ENCODE results near the gene NAA10. TPM values are rescaled to one million over a fixed set of nuclear protein-coding genes. Genes with fewer than 3 reads are reported as not detected.

The NAA10 gene
- total and polyA plus RNA-seq, 10 donors = 56.4 to 174 (median 87.8) TPM

GRCh38 chrX:153937056-153937455 lies 2.2 kb upstream of the NAA10 start:
- no peak overlapping the region for H3K27ac ChIP-seq
- H3K36me3 ChIP-seq = peaks cover 0 to 47% (median 6%) of the 10 kb centered on the region in 6 donors
- 84 to 97% (median 93%) methylated on average over 3 of the region's 3 CpGs for WGBS, 5 donors
- H3K9me3 ChIP-seq = no peaks in the 10 kb centered on the region
- peaks cover 0 to 9% (median 0%) of the 10 kb centered on the region in 7 donors for H3K27me3 ChIP-seq (replicated peaks in 1 of 7)
- peaks cover 5 to 52% (median 34%) of the 10 kb centered on the region in 6 donors for H3K4me1 ChIP-seq
- H3K4me3 ChIP-seq = no peak overlapping the region
- TF ChIP-seq POLR2AphosphoS5 (IDR thresholded peaks at IDR 0.05) (no peak), CTCF (IDR thresholded peaks at IDR 0.05 in 8 of 11, conservative IDR thresholded peaks at IDR 0.05 in 3 of 11) (no peak), POLR2A (IDR thresholded peaks at IDR 0.05) (no peak)
- intact Hi-C loops (cut with DNase I; ENCODE audit: low total_unique reads) = no loop called here
- no peak for DNase-seq

GRCh38 chrX:153935326-153935851 lies 552 bp upstream of the NAA10 start:
- peak overlapping the region; percentile 12 to 93 (median 67) for H3K4me3 ChIP-seq

GRCh38 chrX:153934148-153934761 lies 582 bp downstream of the NAA10 start:
- DNase-seq = no peak
- H3K36me3 ChIP-seq = peaks cover 0 to 60% (median 11%) of the 10 kb centered on the region in 6 donors
- H3K27me3 ChIP-seq (replicated peaks in 1 of 7) = peaks cover 0 to 9% (median 0%) of the 10 kb centered on the region in 7 donors
- intact Hi-C loops (cut with DNase I; ENCODE audit: low total_unique reads) = no loop called here
- WGBS, 5 donors = 8 to 40% (median 19%) methylated on average over 11 to 33 of the region's 33 CpGs
- no peaks in the 10 kb centered on the region for H3K9me3 ChIP-seq
- peak overlapping the region; percentile 49 to 93 (median 67) for H3K4me3 ChIP-seq
- TF ChIP-seq POLR2A (IDR thresholded peaks at IDR 0.05) = no peak
- TF ChIP-seq POLR2AphosphoS5 (IDR thresholded peaks at IDR 0.05) = peak in 1 of 3 donors; percentile 55
- no peak for TF ChIP-seq CTCF (IDR thresholded peaks at IDR 0.05 in 8 of 11, conservative IDR thresholded peaks at IDR 0.05 in 3 of 11)
- peak overlapping the region in 7 of 8 donors; percentile 29 to 89 (median 78) for H3K27ac ChIP-seq
- H3K4me1 ChIP-seq = peaks cover 7 to 57% (median 35%) of the 10 kb centered on the region in 6 donors

More at GRCh38 chrX:153935326-153935851, 552 bp upstream of the NAA10 start:
- intact Hi-C loops (cut with DNase I; ENCODE audit: low total_unique reads) = no loop called here
- no peaks in the 10 kb centered on the region for H3K9me3 ChIP-seq
- H3K36me3 ChIP-seq = peaks cover 0 to 60% (median 9%) of the 10 kb centered on the region in 6 donors
- H3K27ac ChIP-seq = peak overlapping the region in 6 of 8 donors; percentile 46 to 89 (median 80)
- WGBS, 5 donors = 17 to 53% (median 32%) methylated on average over 11 to 31 of the region's 32 CpGs
- peaks cover 5 to 55% (median 31%) of the 10 kb centered on the region in 6 donors for H3K4me1 ChIP-seq
- no peak for DNase-seq
- peaks cover 0 to 9% (median 0%) of the 10 kb centered on the region in 7 donors for H3K27me3 ChIP-seq (replicated peaks in 1 of 7)
- TF ChIP-seq POLR2A (IDR thresholded peaks at IDR 0.05) (no peak), CTCF (IDR thresholded peaks at IDR 0.05 in 8 of 11, conservative IDR thresholded peaks at IDR 0.05 in 3 of 11) (no peak), POLR2AphosphoS5 (IDR thresholded peaks at IDR 0.05) (peak; percentile 6 to 47 (median 40))

GRCh38 chrX:153933748-153934147 lies 1.1 kb downstream of the NAA10 start:
- Histone ChIP-seq H3K4me1 (peaks cover 12 to 59% (median 40%) of the 10 kb centered on the region in 6 donors), H3K27ac (peak overlapping the region in 4 of 8 donors; percentile 78 to 89 (median 84)), H3K36me3 (peaks cover 0 to 55% (median 11%) of the 10 kb centered on the region in 6 donors), H3K4me3 (peak overlapping the region in 7 of 8 donors; percentile 54 to 93 (median 68)), H3K27me3 (replicated peaks in 1 of 7) (peaks cover 0 to 9% (median 0%) of the 10 kb centered on the region in 7 donors), H3K9me3 (no peaks in the 10 kb centered on the region)
- DNase-seq = no peak
- no peak for TF ChIP-seq CTCF (IDR thresholded peaks at IDR 0.05 in 8 of 11, conservative IDR thresholded peaks at IDR 0.05 in 3 of 11)
- no peak for TF ChIP-seq POLR2AphosphoS5 (IDR thresholded peaks at IDR 0.05)
- TF ChIP-seq POLR2A (IDR thresholded peaks at IDR 0.05) = no peak
- 30 to 50% (median 41%) methylated on average over 5 to 7 of the region's 7 CpGs for WGBS, 5 donors
- intact Hi-C loops (cut with DNase I; ENCODE audit: low total_unique reads) = no loop called here

Data from spleen (tissue), 11 donors.